Measurements from ENCODE around the gene PBX4.

Gene PBX4

DNA sequence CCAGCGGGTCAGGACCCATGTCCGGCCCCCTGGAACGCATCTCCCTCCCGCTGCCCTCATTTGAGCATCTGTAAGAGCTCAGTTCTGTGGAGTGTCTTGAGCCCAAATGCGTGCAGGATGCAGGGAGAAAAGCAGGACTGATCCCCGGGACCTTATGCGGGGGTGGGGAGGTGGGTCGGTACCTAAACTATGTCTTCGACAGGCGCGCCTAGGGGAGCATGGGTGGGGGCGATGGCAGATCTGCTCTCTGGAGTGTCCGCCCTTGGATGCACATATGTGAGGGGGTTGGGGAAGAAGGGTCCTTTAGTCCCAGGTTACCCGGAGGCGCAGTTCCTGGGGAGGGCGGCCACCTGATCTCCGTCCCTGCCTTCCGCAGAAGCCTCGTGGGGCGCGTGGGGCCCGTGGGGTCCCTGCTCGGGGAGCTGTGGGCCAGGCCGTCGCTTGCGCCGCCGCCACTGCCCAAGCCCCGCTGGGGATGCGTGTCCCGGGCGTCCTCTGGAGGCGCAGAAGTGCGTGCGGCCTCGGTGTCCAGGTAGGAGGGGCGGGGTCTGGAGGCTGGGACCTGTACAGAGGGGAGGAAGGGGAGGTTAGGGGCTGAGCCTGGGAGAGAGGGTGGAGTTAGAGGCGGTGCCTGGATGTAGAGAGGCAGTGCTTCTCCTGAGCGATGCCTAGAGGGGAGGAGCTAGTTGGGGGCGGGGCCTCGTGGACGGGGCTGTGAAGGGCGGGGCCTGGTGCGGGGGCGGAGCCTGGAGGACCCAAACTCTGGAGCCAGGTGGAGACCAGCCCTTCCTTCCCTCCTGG lies 77.6 kb downstream of the PBX4 start:
- ChIA-PET CTCF (interaction anchor here (1.3 to 14.9 kb wide), 3 partner anchors 9 to 12 kb away, joined by 3 to 251 read pairs (median 18); no protein-coding TSS in a partner anchor), POLR2A (interaction anchor here (0.6 kb wide), 1 partner anchor 176 kb away, joined by 5 read pairs; no protein-coding TSS in a partner anchor)
- DNase-seq (ENCODE audit: extremely low spot score): peak; percentile 88
- TF ChIP-seq, protein P1, sequence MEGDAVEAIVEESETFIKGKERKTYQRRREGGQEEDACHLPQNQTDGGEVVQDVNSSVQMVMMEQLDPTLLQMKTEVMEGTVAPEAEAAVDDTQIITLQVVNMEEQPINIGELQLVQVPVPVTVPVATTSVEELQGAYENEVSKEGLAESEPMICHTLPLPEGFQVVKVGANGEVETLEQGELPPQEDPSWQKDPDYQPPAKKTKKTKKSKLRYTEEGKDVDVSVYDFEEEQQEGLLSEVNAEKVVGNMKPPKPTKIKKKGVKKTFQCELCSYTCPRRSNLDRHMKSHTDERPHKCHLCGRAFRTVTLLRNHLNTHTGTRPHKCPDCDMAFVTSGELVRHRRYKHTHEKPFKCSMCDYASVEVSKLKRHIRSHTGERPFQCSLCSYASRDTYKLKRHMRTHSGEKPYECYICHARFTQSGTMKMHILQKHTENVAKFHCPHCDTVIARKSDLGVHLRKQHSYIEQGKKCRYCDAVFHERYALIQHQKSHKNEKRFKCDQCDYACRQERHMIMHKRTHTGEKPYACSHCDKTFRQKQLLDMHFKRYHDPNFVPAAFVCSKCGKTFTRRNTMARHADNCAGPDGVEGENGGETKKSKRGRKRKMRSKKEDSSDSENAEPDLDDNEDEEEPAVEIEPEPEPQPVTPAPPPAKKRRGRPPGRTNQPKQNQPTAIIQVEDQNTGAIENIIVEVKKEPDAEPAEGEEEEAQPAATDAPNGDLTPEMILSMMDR (IDR thresholded peaks at IDR 0.05; ENCODE audit: control extremely low read depth, extremely low read depth, low read depth, missing control alignments): no peak

- TF ChIP-seq, protein P1 (IDR thresholded peaks at IDR 0.05; ENCODE audit: control extremely low read depth, extremely low read depth, low read depth, missing control alignments): no peak
- ChIA-PET POLR2A (no interaction called here), CTCF (interaction anchor here (1.3 to 14.9 kb wide), 3 partner anchors 8 to 11 kb away, joined by 3 to 251 read pairs (median 18); no protein-coding TSS in a partner anchor)
- DNase-seq (ENCODE audit: extremely low spot score): peak; percentile 83
Measured at GRCh38 chr19:19540064-19540714, 78.3 kb downstream of the PBX4 start.

DNA sequence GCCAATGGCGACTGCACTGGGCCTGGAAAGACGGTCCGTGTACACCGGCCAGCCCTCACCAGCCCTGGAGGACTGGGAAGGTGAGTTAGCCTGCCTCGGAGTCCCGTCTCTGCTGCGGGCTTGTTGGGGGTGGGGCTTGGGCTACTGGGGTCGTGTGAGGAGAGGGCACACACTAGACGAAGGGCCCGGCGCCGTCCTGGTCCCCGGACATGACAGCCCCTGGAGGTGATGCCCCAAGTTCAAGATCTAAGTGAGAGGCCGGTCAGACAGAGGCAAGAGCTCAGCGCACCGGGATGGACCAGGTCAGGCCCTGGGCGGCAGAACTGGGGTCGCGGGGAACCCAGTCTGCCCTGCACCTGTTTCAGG lies 78.8 kb downstream of the PBX4 start:
- TF ChIP-seq, protein P1 (IDR thresholded peaks at IDR 0.05; ENCODE audit: control extremely low read depth, extremely low read depth, low read depth, missing control alignments): no peak
- CTCF ChIA-PET: interaction anchor here (3.0 to 14.9 kb wide), 2 partner anchors 8 to 11 kb away, joined by 18 to 251 read pairs; no protein-coding TSS in a partner anchor
- POLR2A ChIA-PET: no interaction called here
- DNase-seq (ENCODE audit: extremely low spot score): no peak

GRCh38 chr19:19538785-19539166 lies 79.7 kb downstream of the PBX4 start:
- TF ChIP-seq, protein P1 (IDR thresholded peaks at IDR 0.05; ENCODE audit: control extremely low read depth, extremely low read depth, low read depth, missing control alignments): no peak
- ChIA-PET POLR2A (no interaction called here), CTCF (interaction anchor here (3.0 to 14.9 kb wide), 2 partner anchors 7 to 12 kb away, joined by 18 to 251 read pairs; no protein-coding TSS in a partner anchor)
- no peak for DNase-seq (ENCODE audit: extremely low spot score)

DNA sequence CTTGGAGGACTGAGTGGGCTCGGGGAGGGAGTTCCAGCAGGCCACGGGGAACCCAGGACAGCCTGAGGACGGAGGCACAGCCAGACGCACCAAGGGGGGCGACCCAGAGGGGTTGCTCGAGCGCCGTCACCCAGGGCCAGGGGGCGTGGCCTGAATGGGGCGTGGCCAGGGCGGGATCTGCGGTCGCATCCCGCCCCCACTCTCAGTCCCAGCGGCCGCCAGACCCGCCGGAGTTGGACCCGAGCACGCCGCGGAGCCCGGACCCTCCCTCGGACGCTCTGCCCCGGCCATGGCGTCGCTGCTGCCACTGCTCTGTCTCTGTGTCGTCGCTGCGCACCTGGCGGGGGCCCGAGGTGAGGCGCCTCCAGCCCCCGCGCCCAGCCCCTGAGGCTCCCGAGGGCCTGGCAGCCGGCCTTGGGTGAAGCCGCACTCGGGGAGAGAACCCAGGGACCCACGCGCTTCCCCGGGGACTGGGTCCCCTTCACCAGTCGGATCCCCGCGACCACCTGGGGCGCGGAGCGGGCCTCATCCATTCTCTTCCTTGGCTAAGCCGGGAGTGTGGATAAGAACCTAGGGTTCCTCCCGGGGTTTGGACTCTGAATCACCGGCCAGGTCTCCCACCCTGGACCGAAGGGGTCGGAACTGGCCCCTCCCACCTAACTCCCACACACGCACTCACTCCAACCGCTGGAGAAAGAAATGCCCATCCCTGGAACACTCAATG lies 80.3 kb downstream of the PBX4 start, which contains the start of gene CILP2:
Gene CILP2 (plus strand): TSS at position 205 of the 724 bp plus-strand sequence. CDS start 85 bp downstream, at position 290.
- ChIA-PET POLR2A (no interaction called here), CTCF (interaction anchor here (1.0 to 14.9 kb wide), 2 partner anchors 13 to 106 kb away, joined by 4 to 251 read pairs; no protein-coding TSS in a partner anchor)
- DNase-seq (ENCODE audit: extremely low spot score): peak; percentile 70
- TF ChIP-seq, protein P1 (IDR thresholded peaks at IDR 0.05; ENCODE audit: control extremely low read depth, extremely low read depth, low read depth, missing control alignments): no peak

Measured in GM10248 (cell line).